ENCODE data around the gene TOR1AIP2. TPM values are rescaled to one million over a fixed set of nuclear protein-coding genes. Genes with fewer than 3 reads are reported as not detected.

TOR1AIP2 gene
- polyA plus RNA-seq, 1 of the 3 experiments (the other 2 are of a cell fraction): 12.7 TPM

DNA sequence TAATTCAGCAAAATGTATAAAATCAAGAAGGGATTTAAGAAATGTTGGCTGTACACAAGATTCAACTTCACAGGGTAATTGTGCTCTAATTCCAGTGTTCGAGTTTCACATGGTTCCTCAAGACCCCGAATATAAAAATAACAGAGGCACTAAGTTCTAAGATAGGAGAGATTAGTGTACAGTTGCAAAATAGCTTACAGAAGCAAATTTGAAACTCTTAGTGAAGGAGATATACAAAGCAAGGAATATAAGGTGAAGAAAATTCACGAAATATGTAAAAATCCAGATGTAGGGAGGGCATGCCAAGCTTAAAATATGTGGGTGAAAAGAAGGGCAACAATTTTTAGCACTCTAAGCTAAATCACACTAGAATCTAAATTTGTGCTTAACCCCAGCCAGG is 29.4 kb downstream of the TOR1AIP2 start:
- Histone ChIP-seq H3K36me3 (replicated peaks in 1 of 2; ENCODE audit: control insufficient read depth in 1 of 2, insufficient read depth in 2 of 2, low read length in 1 of 2) (peaks cover 77 to 80% of the 10 kb centered on the region in 2 experiments), H3K9me2 (no peaks in the 10 kb centered on the region), H3F3A (replicated peaks; ENCODE audit: insufficient read depth) (no peaks in the 10 kb centered on the region), H3K4me3 (ENCODE audit: low read depth in 2 of 2, low read length in 1 of 2) (no peak overlapping the region), H3K79me2 (ENCODE audit: insufficient read depth) (peaks cover 8% of the 10 kb centered on the region; the same call in 1 of the 2 replicates), H3K4me2 (no peak overlapping the region), H4K20me1 (ENCODE audit: insufficient read depth) (no peaks in the 10 kb centered on the region), H2AFZ (ENCODE audit: low read depth) (no peak overlapping the region), H3K27ac (ENCODE audit: low read depth in 2 of 2, low read length in 1 of 2) (no peak overlapping the region), H3K27me3 (ENCODE audit: insufficient read depth) (no peaks in the 10 kb centered on the region), H3K9me3 (no peaks in the 10 kb centered on the region), H3K9ac (no peak overlapping the region), H3K4me1 (ENCODE audit: control insufficient read depth in 1 of 2, insufficient read depth in 2 of 2, low read depth in 1 of 2, low read length in 1 of 2) (no peaks in the 10 kb centered on the region)
- ChIA-PET POLR2A (no interaction called here), CTCF (interaction anchor here (0.9 to 2.2 kb wide), 3 partner anchors 13 to 33 kb away, joined by 3 to 11 read pairs (median 4); no protein-coding TSS in a partner anchor)
- TF ChIP-seq MEF2A (IDR thresholded peaks at IDR 0.05; ENCODE audit: borderline replicate concordance, low read depth) (no peak), FOXJ3 (CRISPR knock-in tag; IDR thresholded peaks at IDR 0.05) (no peak), SMC3 (IDR thresholded peaks at IDR 0.05; ENCODE audit: low read depth, low read length) (no peak), FOSL2 (IDR thresholded peaks at IDR 0.05; ENCODE audit: borderline replicate concordance, low read depth) (no peak), ZBTB33 (IDR thresholded peaks at IDR 0.05; ENCODE audit: borderline replicate concordance, low read depth) (no peak), SIN3A (IDR thresholded peaks at IDR 0.05; ENCODE audit: borderline replicate concordance, low read depth, low read length) (no peak), MXI1 (IDR thresholded peaks at IDR 0.05; ENCODE audit: low read depth, low read length) (no peak), NFIC (IDR thresholded peaks at IDR 0.05; ENCODE audit: borderline replicate concordance) (no peak), PBX3 (IDR thresholded peaks at IDR 0.05) (no peak), YY1 (IDR thresholded peaks at IDR 0.05; ENCODE audit: low read depth) (no peak), RFX5 (IDR thresholded peaks at IDR 0.05; ENCODE audit: low read length) (no peak), TAF1 (IDR thresholded peaks at IDR 0.05; ENCODE audit: borderline replicate concordance, low read depth, low read length) (no peak), NRF1 (IDR thresholded peaks at IDR 0.05; ENCODE audit: low read depth, low read length) (no peak), RAD21 (IDR thresholded peaks at IDR 0.05; ENCODE audit: low read length) (no peak), FOXM1 (IDR thresholded peaks at IDR 0.05; ENCODE audit: low read depth) (no peak), CHD2 (IDR thresholded peaks at IDR 0.05; ENCODE audit: low read length, partially characterized antibody) (no peak), TCF12 (IDR thresholded peaks at IDR 0.05) (no peak), ELF1 (IDR thresholded peaks at IDR 0.05) (no peak)
- TF ChIP-seq, protein P1, sequence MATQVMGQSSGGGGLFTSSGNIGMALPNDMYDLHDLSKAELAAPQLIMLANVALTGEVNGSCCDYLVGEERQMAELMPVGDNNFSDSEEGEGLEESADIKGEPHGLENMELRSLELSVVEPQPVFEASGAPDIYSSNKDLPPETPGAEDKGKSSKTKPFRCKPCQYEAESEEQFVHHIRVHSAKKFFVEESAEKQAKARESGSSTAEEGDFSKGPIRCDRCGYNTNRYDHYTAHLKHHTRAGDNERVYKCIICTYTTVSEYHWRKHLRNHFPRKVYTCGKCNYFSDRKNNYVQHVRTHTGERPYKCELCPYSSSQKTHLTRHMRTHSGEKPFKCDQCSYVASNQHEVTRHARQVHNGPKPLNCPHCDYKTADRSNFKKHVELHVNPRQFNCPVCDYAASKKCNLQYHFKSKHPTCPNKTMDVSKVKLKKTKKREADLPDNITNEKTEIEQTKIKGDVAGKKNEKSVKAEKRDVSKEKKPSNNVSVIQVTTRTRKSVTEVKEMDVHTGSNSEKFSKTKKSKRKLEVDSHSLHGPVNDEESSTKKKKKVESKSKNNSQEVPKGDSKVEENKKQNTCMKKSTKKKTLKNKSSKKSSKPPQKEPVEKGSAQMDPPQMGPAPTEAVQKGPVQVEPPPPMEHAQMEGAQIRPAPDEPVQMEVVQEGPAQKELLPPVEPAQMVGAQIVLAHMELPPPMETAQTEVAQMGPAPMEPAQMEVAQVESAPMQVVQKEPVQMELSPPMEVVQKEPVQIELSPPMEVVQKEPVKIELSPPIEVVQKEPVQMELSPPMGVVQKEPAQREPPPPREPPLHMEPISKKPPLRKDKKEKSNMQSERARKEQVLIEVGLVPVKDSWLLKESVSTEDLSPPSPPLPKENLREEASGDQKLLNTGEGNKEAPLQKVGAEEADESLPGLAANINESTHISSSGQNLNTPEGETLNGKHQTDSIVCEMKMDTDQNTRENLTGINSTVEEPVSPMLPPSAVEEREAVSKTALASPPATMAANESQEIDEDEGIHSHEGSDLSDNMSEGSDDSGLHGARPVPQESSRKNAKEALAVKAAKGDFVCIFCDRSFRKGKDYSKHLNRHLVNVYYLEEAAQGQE (IDR thresholded peaks at IDR 0.05; ENCODE audit: low read depth, low read length): no peak
- TF ChIP-seq, protein P2, sequence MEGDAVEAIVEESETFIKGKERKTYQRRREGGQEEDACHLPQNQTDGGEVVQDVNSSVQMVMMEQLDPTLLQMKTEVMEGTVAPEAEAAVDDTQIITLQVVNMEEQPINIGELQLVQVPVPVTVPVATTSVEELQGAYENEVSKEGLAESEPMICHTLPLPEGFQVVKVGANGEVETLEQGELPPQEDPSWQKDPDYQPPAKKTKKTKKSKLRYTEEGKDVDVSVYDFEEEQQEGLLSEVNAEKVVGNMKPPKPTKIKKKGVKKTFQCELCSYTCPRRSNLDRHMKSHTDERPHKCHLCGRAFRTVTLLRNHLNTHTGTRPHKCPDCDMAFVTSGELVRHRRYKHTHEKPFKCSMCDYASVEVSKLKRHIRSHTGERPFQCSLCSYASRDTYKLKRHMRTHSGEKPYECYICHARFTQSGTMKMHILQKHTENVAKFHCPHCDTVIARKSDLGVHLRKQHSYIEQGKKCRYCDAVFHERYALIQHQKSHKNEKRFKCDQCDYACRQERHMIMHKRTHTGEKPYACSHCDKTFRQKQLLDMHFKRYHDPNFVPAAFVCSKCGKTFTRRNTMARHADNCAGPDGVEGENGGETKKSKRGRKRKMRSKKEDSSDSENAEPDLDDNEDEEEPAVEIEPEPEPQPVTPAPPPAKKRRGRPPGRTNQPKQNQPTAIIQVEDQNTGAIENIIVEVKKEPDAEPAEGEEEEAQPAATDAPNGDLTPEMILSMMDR (IDR thresholded peaks at IDR 0.05): no peak
- WGBS (ENCODE audit: low lambda C conversion rate): 95% methylated on average over 3 of the region's 3 CpGs
- no peak for DNase-seq

Measured in SK-N-SH (cell line).